Smooth muscle cell (in vitro differentiated cells): ENCODE data around the gene CCDC28A. TPM values are rescaled to one million over a fixed set of nuclear protein-coding genes. Genes with fewer than 3 reads are reported as not detected.

Source experiments
- DNase-seq: peaks from one replicate; lab custom pipeline; 2025; ENCODE audit not compliant: unreplicated experiment; lab: John Stamatoyannopoulos, UW
- H2AFZ ChIP-seq: fragments of 200-600 bp; sonication (generic); 2 replicates; pipeline ENCODE4 v1.6.0; 2016; ENCODE audit warnings: antibody characterized with exemption, low read depth, mild to moderate bottlenecking
- H3F3A ChIP-seq: fragments of 200-600 bp; sonication (generic); 2 replicates; pipeline ENCODE4 v1.6.0; 2017; ENCODE audit warnings: antibody characterized with exemption, low read depth
- H3K27ac ChIP-seq: fragments of 200-600 bp; sonication (generic); 2 replicates; pipeline ENCODE4 v1.5.1; 2016; ENCODE audit warnings: low read depth, mild to moderate bottlenecking
- H3K27me3 ChIP-seq: fragments of 200-600 bp; sonication (generic); 2 replicates; pipeline ENCODE4 v1.6.1; 2016; ENCODE audit warnings: low read depth, mild to moderate bottlenecking
- H3K36me3 ChIP-seq: fragments of 200-600 bp; sonication (generic); 2 replicates; pipeline ENCODE4 v1.5.1; 2016; ENCODE audit warnings: low read depth
- H3K4me1 ChIP-seq: fragments of 200-600 bp; sonication (generic); 2 replicates; pipeline ENCODE4 v1.5.1; 2016; ENCODE audit warnings: low read depth
- H3K4me2 ChIP-seq: fragments of 200-600 bp; sonication (generic); 2 replicates; pipeline ENCODE4 v1.6.0; 2016; ENCODE audit warnings: mild to moderate bottlenecking
- H3K4me3 ChIP-seq: fragments of 200-600 bp; sonication (generic); 2 replicates; pipeline ENCODE4 v1.5.1; 2016; ENCODE audit warnings: mild to moderate bottlenecking
- H3K79me2 ChIP-seq: fragments of 200-600 bp; sonication (generic); 2 replicates; pipeline ENCODE4 v1.6.0; 2016; ENCODE audit warnings: low read depth, mild to moderate bottlenecking
- H3K9ac ChIP-seq: fragments of 200-600 bp; sonication (generic); 2 replicates; pipeline ENCODE4 v1.6.0; 2016; ENCODE audit warnings: low read depth
- H3K9me3 ChIP-seq: fragments of 200-600 bp; sonication (generic); replicated peaks from 2 replicates; pipeline ENCODE4 v1.5.1; 2016; ENCODE audit warnings: low read depth
- H4K20me1 ChIP-seq: fragments of 200-600 bp; sonication (generic); 2 replicates; pipeline ENCODE4 v1.6.0; 2016; ENCODE audit warnings: low read depth
- CTCF ChIP-seq: fragments of 200-600 bp; sonication (generic); IDR thresholded peaks from 2 replicates; pipeline ENCODE4 v1.5.1; 2017; ENCODE audit warnings: borderline replicate concordance, mild to moderate bottlenecking, antibody characterized with exemption; ENCODE audit not compliant: insufficient read depth, poor library complexity, severe bottlenecking
- WGBS: methylation state at CpG from one replicate; pipeline ENCODE4 v1.1.7; 2016; ENCODE audit warnings: low lambda C conversion rate; 5-methylcytosine and 5-hydroxymethylcytosine counted together
- polyA plus RNA-seq: library from polyadenylated mRNA; unstranded; fragments of >200 nt; fragmentation: Nextera tagmentation; extraction: Ambion mirVana; gene quantifications from 2 replicates; pipeline ENCODE4 v1.2.1, GENCODE V29; 2016
- total RNA-seq: library from RNA; depleted of rRNA; stranded (reverse); fragments of >200 nt; gene quantifications from 2 replicates; pipeline ENCODE4 v1.2.3, GENCODE V29; 2014

The CCDC28A gene
- total and polyA plus RNA-seq, 2 experiments from 2014 or later, result 9.5 to 12.3 TPM

- no peak overlapping the region for H3K4me3 ChIP-seq
- H3F3A ChIP-seq, result no peaks in the 10 kb centered on the region
- no peaks in the 10 kb centered on the region for H3K4me1 ChIP-seq
- no peaks in the 10 kb centered on the region for H3K36me3 ChIP-seq
- H2AFZ ChIP-seq, result no peak overlapping the region
- H3K27me3 ChIP-seq, result no peaks in the 10 kb centered on the region
- H3K27ac ChIP-seq, result no peak overlapping the region
- no peak for TF ChIP-seq CTCF
- no peaks in the 10 kb centered on the region for H3K79me2 ChIP-seq
- no peaks in the 10 kb centered on the region for H3K9me3 ChIP-seq
- 92% methylated on average over 3 of the region's 3 CpGs for WGBS
- DNase-seq, result no peak
- H4K20me1 ChIP-seq, result no peaks in the 10 kb centered on the region
- no peak overlapping the region for H3K4me2 ChIP-seq
- no peak overlapping the region for H3K9ac ChIP-seq
Observed at GRCh38 chr6:138809677-138810076, 36.1 kb downstream of the CCDC28A start.

- no peak overlapping the region for H3K27ac ChIP-seq
- no peaks in the 10 kb centered on the region for H3F3A ChIP-seq
- H4K20me1 ChIP-seq, result no peaks in the 10 kb centered on the region
- H3K36me3 ChIP-seq, result no peaks in the 10 kb centered on the region
- no peak overlapping the region for H2AFZ ChIP-seq
- H3K4me1 ChIP-seq, result no peaks in the 10 kb centered on the region
- no peaks in the 10 kb centered on the region for H3K79me2 ChIP-seq
- H3K4me3 ChIP-seq, result no peak overlapping the region
- DNase-seq, result no peak
- no peaks in the 10 kb centered on the region for H3K9me3 ChIP-seq
- no peak for TF ChIP-seq CTCF
- 83% methylated on average over 3 of the region's 3 CpGs for WGBS
- no peak overlapping the region for H3K9ac ChIP-seq
- no peaks in the 10 kb centered on the region for H3K27me3 ChIP-seq
- H3K4me2 ChIP-seq, result no peak overlapping the region
Observed at GRCh38 chr6:138811866-138812265, 38.3 kb downstream of the CCDC28A start.

GRCh38 chr6:138814179-138814834 lies 40.7 kb downstream of the CCDC28A start:
- Histone ChIP-seq H3K4me3 (no peak overlapping the region), H3K27ac (peak overlapping the region; percentile 43)

More at GRCh38 chr6:138814179-138814834, 40.7 kb downstream of the CCDC28A start:
- no peak overlapping the region for H3K9ac ChIP-seq
- 74% methylated on average over 5 of the region's 5 CpGs for WGBS
- no peaks in the 10 kb centered on the region for H3K79me2 ChIP-seq
- H3K27me3 ChIP-seq, result no peaks in the 10 kb centered on the region
- no peaks in the 10 kb centered on the region for H4K20me1 ChIP-seq
- no peaks in the 10 kb centered on the region for H3K36me3 ChIP-seq
- no peaks in the 10 kb centered on the region for H3F3A ChIP-seq
- no peaks in the 10 kb centered on the region for H3K9me3 ChIP-seq
- TF ChIP-seq CTCF, result no peak
- DNase-seq, result no peak
- peaks cover 15% of the 10 kb centered on the region for H3K4me1 ChIP-seq
- no peak overlapping the region for H3K4me2 ChIP-seq
- H2AFZ ChIP-seq, result no peak overlapping the region
